NCI-H2029 treated with DMSO at 0.1 percent for 48 hours (cell line): ENCODE data around the gene TMEM184A.
"Not testable (repeated sequence)": the region's sequence is repeated elsewhere in the genome, so short reads cannot be mapped to it uniquely, and the experiment has no call there.

Experiments
- DNase-seq: peaks from one replicate; lab custom pipeline; 2025; lab: John Stamatoyannopoulos, UW

TMEM184A gene

GRCh38 chr7:1590476-1590875, 34.5 kb upstream of the TMEM184A start:
- no peak for DNase-seq

DNA sequence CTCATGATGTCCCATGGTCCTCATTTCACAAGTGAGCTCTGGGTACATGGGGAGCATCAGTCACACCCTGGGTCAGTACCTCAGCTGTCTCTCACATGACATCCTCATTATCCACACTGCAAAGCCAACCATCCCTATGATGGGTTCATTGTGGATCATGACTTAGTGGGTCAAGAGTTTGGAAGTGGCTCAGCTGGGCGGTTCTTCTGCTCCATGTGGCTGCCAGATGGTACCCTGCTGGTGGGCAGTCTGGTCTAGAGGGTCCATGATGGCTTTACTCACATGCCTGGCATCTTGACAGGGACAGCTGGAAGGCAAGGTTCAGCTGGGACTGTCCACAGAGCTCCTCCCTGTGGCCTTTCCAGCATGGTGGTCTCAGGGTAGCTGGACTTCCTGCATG, 33.0 kb upstream of the TMEM184A start:
- no peak for DNase-seq

DNA sequence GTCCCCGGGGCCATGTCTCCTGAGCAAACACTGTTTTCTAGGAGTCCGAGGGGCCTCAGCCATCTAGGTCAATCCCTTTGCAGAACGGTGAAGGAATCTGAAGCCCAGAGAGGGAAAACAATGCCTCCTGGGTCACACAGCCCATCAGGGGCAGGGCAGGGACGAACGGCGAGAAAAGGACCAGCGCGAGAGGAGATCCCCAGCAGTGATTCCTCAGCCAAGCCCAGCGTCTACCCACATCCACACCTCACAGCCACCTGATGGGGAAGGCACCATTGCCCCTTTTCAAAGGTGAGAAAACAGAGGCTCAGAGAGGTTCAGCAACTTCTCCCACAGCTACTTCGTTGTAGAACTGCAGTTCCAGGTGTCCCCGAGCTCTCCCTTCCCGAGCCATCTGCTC, 31.7 kb upstream of the TMEM184A start:
- no peak for DNase-seq

DNA sequence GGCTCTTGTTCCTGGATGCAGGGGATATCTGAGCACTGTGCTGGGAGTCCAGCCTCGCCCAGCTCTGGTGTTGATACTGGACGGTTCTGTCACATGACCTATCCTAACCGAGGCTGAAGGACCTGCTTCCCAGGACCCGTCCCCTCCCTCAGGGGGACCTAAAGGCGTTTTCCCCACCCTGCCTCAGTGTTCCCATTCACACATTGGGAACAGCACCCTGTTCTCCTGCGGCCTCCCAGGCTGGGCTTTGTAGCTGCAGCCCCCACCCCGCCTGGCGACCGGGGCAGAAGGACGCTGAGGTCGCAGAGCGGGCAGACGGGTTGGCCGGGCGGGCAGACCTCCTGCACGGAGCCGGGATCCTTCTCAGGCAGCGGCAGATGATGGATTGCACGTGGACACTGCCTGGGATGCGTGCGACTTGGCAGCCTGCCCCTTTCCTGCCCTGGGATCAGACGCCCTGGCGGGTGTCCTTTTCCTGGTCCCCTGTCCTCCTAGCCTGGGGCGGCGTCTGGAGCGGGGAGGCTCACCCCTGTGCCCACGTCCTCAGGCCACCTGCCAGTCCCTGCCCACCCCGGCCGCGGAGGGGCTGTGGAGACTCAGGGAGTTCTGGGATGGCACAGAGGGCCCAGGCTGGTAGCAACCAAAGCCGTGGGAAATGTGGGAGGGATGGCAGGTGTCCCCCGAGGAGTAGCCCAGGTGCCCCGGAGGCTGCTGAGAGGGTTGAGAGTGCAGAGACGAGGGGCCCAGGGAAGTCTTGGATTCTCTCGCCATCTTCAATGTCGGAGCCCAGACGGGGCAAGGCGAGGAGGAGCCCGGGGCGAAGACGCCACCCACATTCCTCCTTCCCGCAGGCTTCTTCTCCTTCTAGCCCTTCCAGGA, 31.1 kb upstream of the TMEM184A start:
- no peak for DNase-seq

DNA sequence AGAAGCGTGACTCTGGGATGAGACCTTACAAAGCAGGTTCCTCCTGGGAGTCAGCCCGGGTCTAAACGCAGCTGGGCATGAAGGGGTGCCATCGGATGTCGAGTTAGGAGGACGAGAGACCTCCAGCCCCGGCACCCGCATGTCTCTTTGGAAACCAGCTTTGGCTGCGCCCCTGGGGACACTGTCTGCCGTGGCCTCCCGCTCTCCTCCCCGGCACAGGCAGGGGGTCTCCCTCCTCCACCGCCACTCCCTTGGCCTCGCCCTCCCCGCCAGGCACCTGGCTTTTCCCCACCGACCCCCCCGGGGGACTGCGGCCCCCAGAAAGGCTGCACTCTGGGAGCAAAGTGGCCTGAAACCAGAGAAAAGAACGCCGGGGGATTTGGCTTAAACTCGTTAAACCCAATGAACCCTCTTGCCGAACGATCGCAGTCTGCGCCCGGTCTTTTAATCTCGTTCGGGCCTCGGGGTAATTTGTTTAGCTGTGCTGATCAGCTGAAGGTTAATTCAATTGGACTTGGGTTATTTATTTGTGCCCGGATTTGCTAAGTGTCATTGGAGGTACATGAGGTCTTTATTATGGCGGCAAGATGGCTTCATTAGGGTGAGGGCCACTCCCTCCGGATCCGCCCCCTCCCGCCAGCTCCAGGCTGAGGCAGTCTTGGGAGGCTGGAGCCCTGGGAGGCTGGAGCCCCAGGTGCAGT, 30.3 kb upstream of the TMEM184A start:
- no peak for DNase-seq

GRCh38 chr7:1585142-1585981, 29.4 kb upstream of the TMEM184A start:
- no peak for DNase-seq

GRCh38 chr7:1584700-1585099, 28.7 kb upstream of the TMEM184A start:
- DNase-seq: no peak

GRCh38 chr7:1583241-1583930, 27.4 kb upstream of the TMEM184A start:
- not testable (repeated sequence) for DNase-seq

- no peak for DNase-seq
Measured at GRCh38 chr7:1580422-1581030, 24.5 kb upstream of the TMEM184A start.

GRCh38 chr7:1579481-1580421, 23.7 kb upstream of the TMEM184A start:
- peak; percentile 28 for DNase-seq

GRCh38 chr7:1578513-1578912, 22.5 kb upstream of the TMEM184A start:
- no peak for DNase-seq

GRCh38 chr7:1576521-1577253, 20.7 kb upstream of the TMEM184A start:
- DNase-seq: no peak

DNA sequence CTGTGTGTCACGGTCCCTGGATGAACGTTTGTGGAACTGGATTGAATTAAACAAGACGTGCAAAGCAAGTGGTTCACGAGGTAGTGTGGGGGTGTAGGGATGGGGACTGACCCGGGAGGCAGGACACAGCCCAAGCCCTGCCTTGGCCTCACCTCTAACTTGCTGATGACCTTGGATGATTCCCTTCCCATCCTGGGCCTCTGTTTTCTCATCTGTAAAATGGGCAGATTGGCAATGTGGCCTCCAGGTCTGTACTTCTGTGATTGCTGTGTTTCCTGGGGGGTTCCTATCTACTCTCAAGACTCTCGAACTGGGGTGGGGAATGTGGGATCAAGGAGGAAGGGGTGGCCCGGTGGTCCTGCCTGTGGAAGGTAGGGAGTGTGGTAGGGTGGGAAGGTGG, 19.8 kb upstream of the TMEM184A start:
- DNase-seq: no peak

DNA sequence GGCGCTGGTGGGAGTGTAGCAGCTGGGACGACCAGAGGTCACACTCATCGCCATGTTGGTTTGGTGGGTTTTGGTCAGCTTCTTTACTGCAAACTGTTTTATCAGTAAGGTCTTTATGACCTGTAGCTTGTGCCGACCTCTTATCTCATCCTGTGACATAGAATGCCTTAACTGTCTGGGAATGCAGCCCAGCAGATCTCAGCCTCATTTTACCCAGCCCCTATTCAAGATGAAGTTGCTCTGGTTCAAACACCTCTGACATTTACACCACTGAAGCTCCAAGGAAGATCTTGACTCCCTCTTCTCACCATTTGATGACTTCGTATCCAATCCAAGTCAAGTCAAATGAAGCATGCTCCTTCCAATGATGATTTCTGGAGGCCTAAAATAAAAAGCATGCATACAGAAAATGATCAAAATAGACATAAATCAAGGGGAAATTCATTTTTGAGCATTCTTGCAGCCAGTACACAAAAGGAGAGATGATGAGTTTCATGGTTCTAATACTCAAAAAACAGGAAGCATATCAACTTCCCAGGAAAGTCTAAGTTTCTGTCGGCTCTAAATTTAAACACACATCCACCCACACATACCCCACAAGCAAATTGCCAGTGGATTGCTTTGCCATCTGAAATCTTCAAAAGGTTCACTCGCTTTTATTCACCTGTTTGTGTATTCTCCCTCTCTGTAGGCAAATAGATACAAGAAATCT, 16.3 kb upstream of the TMEM184A start:
- no peak for DNase-seq

DNA sequence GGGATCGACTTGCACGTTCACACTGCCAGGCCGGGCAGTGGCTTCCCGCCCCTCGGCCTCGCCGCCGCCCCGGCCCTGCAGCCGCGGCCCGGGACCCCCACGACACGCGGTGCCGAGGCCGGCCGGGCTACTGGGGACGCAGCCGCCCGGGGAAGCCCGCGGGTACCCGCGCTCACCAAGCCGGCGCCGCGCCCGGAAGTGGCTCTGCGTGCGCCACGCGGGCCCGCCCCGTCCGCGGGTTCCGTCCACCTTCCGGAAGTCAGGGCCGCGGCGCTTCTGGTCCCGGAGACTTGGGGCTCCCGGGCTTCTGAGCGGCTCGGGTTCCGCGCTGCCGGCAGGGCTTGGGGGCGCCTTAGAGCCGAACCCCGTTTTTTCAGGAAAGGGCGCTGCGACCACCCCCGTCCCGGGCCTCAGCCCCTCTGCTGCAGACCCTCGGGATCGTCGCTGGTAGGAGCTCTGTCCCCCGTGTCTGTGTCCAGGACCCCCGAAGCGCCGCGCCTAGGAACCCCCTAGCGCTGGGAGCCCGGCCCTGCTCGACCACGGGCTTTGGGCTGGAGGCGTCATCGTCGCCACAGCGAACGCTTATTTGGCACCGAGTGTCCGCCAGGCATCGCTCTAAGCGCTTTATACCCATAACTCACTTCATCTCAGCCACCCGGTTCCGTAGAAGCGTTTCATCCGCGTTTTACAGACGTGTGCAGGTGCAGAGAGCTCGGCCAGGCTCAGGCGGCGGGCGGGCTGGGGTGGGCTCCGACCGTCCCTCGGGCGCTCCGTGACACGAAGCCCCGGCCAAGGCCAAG, 14.0 kb upstream of the TMEM184A start, which contains the start of gene PSMG3:
TSS of gene PSMG3 (minus strand) at position 200 of the 800 bp plus-strand sequence. CDS start 693 bp downstream, outside the sequence.
- DNase-seq: peak; percentile 65

DNA sequence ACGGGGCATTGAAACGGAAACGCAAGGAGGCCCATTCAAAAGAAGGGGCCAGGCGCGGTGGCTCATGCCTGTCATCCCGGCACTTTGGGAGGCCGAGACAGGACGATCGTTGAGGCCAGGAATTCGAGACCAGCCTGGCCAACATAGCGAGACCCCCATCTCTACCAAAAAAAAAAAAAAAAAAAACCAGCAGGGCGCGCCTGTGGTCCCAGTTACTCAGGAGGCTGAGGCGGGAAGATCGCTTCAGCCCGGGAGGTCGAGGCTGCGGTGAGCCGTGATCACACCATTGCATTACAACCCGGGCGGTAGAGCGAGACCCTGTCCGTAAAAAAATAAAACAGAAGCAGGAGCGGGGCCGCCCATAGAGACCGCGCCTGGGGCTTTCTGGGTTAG, 13.4 kb upstream of the TMEM184A start:
- no peak for DNase-seq

DNA sequence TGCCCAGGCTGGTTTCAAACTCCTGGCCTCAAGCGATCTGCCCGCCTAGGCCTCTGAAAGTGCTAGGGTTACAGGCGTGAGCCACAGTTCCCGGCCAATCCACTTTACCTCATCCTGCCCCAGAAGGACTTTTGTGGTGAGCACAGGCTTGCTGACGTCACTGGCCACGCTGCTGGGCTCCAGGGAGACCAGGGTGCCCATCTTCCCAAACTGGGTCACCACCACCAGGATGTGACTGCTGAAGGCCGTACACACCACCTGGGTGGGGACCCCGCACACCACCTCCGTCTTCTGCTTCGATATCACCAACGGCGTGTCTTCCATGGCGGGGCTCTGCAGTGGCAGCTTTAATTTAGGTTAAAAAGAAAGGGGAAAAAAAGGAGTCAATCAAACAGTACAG, 13.0 kb upstream of the TMEM184A start:
- no peak for DNase-seq
